ENCODE measurements around the gene NDEL1.

Gene NDEL1

DNA sequence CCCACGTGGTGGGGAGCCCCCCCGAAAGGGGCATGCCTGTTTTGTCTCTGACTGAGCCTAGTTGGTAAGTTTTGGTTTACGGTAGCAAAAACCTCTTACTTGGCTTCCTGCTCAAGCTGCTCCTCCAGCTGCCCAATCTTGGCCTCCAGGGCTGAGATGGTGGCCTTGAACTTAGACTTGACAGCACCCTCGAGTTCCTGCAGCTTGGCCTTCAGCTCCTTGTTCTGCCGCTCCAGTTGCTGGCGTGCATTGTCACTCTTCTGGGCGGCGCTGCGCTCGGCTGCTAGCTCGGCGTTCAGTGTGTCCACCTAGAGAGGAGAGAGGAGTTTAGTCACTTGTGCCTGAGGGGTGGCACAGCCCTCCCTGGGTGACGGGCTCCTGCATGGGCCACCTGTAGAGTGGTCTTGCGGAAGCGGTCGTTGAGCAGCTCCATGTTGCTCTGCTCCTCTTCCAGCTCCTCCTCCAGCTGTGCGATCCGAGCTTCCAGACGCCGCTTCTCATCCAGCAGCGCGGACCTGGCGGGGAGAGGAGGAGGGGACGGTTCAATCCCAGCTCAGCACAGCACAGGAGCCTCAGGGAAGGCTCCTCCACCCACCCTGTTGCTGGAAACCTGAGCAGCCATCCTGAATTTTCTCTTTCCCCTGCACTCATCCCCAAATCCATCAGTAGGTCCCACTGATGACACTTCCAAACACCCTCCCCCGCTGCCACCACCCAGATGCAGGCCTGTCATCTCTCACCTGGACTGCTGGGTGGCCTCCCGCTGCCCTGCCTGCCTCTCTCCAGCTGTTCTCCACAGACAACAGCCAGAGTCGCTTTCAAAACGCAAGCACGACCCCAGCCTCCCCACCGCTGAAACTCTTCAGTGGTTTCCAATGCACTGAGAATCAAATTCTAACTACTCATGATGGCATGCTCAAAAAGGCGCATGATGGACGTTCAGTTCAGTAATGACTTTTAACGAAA, 44.6 kb downstream of the NDEL1 start:
- no peak for TF ChIP-seq EZH2 (IDR thresholded peaks at IDR 0.05; ENCODE audit: borderline replicate concordance, low read length)
- TF ChIP-seq, protein P1, sequence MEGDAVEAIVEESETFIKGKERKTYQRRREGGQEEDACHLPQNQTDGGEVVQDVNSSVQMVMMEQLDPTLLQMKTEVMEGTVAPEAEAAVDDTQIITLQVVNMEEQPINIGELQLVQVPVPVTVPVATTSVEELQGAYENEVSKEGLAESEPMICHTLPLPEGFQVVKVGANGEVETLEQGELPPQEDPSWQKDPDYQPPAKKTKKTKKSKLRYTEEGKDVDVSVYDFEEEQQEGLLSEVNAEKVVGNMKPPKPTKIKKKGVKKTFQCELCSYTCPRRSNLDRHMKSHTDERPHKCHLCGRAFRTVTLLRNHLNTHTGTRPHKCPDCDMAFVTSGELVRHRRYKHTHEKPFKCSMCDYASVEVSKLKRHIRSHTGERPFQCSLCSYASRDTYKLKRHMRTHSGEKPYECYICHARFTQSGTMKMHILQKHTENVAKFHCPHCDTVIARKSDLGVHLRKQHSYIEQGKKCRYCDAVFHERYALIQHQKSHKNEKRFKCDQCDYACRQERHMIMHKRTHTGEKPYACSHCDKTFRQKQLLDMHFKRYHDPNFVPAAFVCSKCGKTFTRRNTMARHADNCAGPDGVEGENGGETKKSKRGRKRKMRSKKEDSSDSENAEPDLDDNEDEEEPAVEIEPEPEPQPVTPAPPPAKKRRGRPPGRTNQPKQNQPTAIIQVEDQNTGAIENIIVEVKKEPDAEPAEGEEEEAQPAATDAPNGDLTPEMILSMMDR (IDR thresholded peaks at IDR 0.05; ENCODE audit: low read length) = no peak
- no peaks in the 10 kb centered on the region for H3K4me1 ChIP-seq (ENCODE audit: insufficient read depth, low read length, severe bottlenecking)
- no peak overlapping the region for H3K27ac ChIP-seq (ENCODE audit: low read depth, low read length, poor library complexity, severe bottlenecking)
- no peak overlapping the region for H3K4me3 ChIP-seq (ENCODE audit: low read depth, low read length, poor library complexity, severe bottlenecking)
- no peaks in the 10 kb centered on the region for H3F3A ChIP-seq (ENCODE audit: insufficient read depth, low read length)
- no peaks in the 10 kb centered on the region for H3K79me2 ChIP-seq (ENCODE audit: insufficient read depth, low read length)
- H3K9ac ChIP-seq (ENCODE audit: low read length) = no peak overlapping the region
- H4K20me1 ChIP-seq (ENCODE audit: insufficient read depth, low read length) = no peaks in the 10 kb centered on the region
- no peaks in the 10 kb centered on the region for H3K9me2 ChIP-seq (ENCODE audit: low read depth, low read length)
- H3K9me3 ChIP-seq (ENCODE audit: low read length) = no peaks in the 10 kb centered on the region
- H3K27me3 ChIP-seq (ENCODE audit: insufficient read depth, low read length) = no peaks in the 10 kb centered on the region
- H3K4me2 ChIP-seq (ENCODE audit: low read length) = no peak overlapping the region
- H2AFZ ChIP-seq (ENCODE audit: low read length) = no peak overlapping the region
- H3K36me3 ChIP-seq (ENCODE audit: insufficient read depth, low read length) = peaks cover 90% of the 10 kb centered on the region

DNA sequence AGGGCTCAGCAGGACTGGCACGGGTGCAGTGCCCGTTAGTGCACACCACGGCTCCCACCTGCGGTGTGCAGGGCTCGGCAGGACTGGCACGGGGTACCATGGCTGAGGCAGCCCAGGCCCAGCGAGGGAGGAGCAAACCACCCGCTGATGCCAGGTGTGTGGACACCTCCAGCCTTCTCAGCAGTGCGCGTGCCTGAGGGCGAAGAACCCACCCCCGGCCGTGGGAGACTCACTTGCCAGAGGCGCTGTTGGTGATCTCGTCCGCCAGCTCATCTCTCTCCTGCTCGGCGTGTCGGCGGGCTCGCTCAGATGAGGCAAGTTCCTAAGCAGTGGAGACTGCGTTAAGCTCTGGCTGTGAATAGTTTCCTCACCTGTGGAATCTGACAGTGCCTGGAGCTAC, 45.4 kb downstream of the NDEL1 start:
- no peaks in the 10 kb centered on the region for H4K20me1 ChIP-seq (ENCODE audit: insufficient read depth, low read length)
- peaks cover 90% of the 10 kb centered on the region for H3K36me3 ChIP-seq (ENCODE audit: insufficient read depth, low read length)
- no peak overlapping the region for H3K9ac ChIP-seq (ENCODE audit: low read length)
- no peaks in the 10 kb centered on the region for H3K4me1 ChIP-seq (ENCODE audit: insufficient read depth, low read length, severe bottlenecking)
- TF ChIP-seq, protein P1 (IDR thresholded peaks at IDR 0.05; ENCODE audit: low read length) = no peak
- no peak for TF ChIP-seq EZH2 (IDR thresholded peaks at IDR 0.05; ENCODE audit: borderline replicate concordance, low read length)
- H3K79me2 ChIP-seq (ENCODE audit: insufficient read depth, low read length) = no peaks in the 10 kb centered on the region
- H3K4me2 ChIP-seq (ENCODE audit: low read length) = no peak overlapping the region
- no peak overlapping the region for H2AFZ ChIP-seq (ENCODE audit: low read length)
- no peak overlapping the region for H3K27ac ChIP-seq (ENCODE audit: low read depth, low read length, poor library complexity, severe bottlenecking)
- H3K9me3 ChIP-seq (ENCODE audit: low read length) = no peaks in the 10 kb centered on the region
- H3K27me3 ChIP-seq (ENCODE audit: insufficient read depth, low read length) = no peaks in the 10 kb centered on the region
- H3K4me3 ChIP-seq (ENCODE audit: low read depth, low read length, poor library complexity, severe bottlenecking) = no peak overlapping the region
- H3F3A ChIP-seq (ENCODE audit: insufficient read depth, low read length) = no peaks in the 10 kb centered on the region
- H3K9me2 ChIP-seq (ENCODE audit: low read depth, low read length) = no peaks in the 10 kb centered on the region

- peaks cover 85% of the 10 kb centered on the region for H3K36me3 ChIP-seq (ENCODE audit: insufficient read depth, low read length)
- no peak for TF ChIP-seq EZH2 (IDR thresholded peaks at IDR 0.05; ENCODE audit: borderline replicate concordance, low read length)
- TF ChIP-seq, protein P1 (IDR thresholded peaks at IDR 0.05; ENCODE audit: low read length) = no peak
- H3K27ac ChIP-seq (ENCODE audit: low read depth, low read length, poor library complexity, severe bottlenecking) = no peak overlapping the region
- H3K9ac ChIP-seq (ENCODE audit: low read length) = no peak overlapping the region
- H3K27me3 ChIP-seq (ENCODE audit: insufficient read depth, low read length) = no peaks in the 10 kb centered on the region
- no peaks in the 10 kb centered on the region for H3K4me1 ChIP-seq (ENCODE audit: insufficient read depth, low read length, severe bottlenecking)
- no peak overlapping the region for H3K4me3 ChIP-seq (ENCODE audit: low read depth, low read length, poor library complexity, severe bottlenecking)
- no peaks in the 10 kb centered on the region for H3F3A ChIP-seq (ENCODE audit: insufficient read depth, low read length)
- no peak overlapping the region for H2AFZ ChIP-seq (ENCODE audit: low read length)
- no peaks in the 10 kb centered on the region for H4K20me1 ChIP-seq (ENCODE audit: insufficient read depth, low read length)
- no peaks in the 10 kb centered on the region for H3K9me3 ChIP-seq (ENCODE audit: low read length)
- no peak overlapping the region for H3K4me2 ChIP-seq (ENCODE audit: low read length)
- H3K79me2 ChIP-seq (ENCODE audit: insufficient read depth, low read length) = no peaks in the 10 kb centered on the region
- no peaks in the 10 kb centered on the region for H3K9me2 ChIP-seq (ENCODE audit: low read depth, low read length)
These were observed 46.0 kb downstream of the NDEL1 start for GRCh38 chr17:8481703-8482102.
